HG03103 (cell line): ENCODE results near the gene ZBTB20.

ENCODE experiments used
- ATAC-seq: cut with Tn5 transposase; IDR thresholded peaks from one replicate; pipeline ENCODE4 v1.9.1; 2021; ENCODE audit warnings: low read depth; ENCODE audit not compliant: unreplicated experiment

The ZBTB20 gene

DNA sequence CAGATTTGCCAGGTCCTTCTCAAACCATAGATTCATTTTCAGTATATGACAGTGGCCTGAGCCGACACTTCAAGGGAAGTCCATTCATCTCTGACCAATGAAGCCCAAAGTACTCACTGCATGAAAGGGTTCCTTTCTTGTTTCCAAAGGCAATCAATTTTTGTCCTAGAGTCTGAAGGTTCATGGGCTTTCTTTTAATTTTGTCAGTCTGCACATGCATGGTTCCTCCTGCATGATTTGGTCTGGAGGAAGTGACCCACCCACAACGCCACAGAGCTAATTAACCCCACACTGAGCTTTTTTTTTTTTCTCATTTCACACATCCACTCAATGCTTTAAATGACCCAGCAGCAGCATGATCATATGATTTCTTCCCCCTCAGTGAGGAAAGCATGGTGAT lies 636.9 kb downstream of the ZBTB20 start:
- ATAC-seq, result no peak

DNA sequence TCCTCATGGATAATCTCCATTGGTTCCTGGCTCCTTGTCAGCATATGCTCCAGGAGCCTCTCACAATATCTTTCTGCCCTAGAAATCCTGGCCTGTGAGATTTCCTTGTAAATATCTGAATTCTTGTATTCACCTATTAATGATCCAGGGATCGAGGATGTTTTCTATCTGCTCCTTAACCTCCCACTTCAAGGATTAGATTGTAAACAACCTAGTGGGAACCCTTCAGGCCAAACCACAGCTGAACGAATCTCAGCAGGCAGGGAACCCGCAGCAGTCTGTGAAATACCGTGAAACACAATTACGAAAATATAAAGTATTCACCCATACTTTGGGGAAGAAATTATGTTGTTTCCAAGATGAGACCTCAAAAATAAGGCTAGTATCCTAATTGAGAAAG lies 637.3 kb downstream of the ZBTB20 start:
- no peak for ATAC-seq

DNA sequence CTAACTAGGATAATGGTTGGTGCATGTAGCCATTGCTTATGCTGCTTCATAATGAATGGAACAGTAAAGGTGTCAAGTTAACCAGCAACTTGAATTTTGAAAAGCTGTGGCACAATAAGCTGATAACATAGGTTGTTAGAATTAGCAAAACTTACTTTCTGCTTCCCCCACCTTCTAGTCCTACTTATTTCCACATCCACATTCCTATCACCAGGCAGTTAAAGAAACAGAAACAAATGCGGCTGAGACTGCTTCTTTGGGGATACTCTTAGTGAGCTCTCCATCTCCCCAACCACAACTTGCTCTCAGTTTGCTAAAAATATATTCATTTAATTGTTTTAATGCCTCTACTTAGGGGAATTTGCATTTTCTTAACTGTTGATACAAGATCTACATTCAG lies 638.1 kb downstream of the ZBTB20 start:
- ATAC-seq, result no peak

DNA sequence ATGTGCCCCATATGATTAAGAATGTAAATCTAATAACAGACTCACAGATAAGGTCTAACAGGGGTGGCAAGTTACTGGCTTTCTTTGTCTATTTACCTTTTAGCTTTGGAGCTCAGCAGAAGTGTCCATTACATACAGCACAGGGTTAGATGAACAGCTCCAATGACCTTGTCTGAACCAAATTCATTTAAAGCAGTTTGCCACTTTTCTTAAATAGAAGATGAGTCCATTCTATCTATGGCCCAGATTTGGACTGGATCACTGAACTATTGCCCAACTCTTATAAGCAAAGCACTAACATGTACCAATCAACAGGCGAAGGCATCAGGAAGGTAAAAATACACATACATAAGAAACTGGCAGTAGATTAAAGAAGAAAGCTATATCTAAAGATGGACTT lies 638.9 kb downstream of the ZBTB20 start:
- ATAC-seq, result no peak

DNA sequence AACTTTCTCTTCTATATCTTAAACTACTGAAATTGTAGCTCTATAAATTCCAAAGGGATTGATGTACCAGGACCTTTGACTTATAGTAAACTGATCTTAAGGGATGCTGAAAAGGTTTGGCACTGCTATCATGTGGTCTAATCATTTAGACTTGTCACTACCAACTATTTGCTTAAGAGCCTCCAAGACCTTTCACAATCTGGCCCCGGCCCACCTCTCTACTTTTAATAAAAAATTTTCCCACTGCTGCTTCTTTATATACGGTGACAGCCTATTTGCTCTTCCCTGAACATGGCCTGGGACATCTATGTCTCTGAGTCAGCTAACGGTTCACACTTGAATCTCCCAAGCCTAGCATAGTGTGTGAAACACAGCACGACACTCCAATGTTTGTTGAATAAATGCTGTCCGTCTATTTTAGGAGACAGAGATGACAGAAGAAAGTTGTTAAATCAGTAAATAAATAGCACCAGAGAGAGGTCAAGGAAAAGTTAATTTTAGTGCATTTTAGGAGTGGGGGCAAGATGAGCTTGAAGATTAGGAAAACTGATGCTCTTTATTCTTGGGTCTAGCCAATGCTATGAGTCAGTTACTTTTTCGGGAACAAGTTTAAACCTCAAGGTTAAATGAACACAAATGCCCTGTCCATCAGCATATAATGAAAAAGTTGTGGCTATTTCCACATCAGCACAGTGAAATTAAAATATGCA lies 640.3 kb downstream of the ZBTB20 start:
- no peak for ATAC-seq

DNA sequence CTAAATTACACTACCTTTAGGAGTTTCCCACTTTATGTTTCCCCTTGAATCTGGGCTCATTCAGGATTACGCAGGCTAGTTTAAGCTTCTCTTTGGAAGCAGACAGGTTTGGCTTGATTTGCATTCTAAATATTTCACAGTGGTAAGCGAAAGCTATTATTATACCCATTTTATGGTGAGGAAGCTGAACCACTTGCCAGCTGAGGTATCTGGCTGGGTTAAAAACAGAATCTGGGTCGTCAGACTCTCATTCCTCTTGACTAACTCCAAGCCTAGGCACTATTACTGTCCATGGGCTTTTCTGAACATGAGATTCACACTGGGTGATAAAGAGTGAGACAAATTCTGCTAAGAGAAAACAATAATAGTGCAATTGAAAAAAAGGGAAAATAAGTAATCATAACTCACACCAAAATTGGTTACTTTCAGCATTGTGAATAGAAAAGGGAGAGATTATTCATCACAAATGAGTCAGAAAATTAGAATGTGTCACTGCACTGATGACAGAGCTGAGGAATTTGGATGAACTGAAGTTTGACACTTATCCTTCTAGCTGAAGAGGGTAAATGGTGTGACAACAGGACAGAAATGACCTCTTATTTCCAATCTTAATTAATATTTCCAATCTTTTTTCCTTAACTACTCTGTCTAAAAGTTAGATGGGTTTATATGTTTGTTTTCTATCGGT lies 642.0 kb downstream of the ZBTB20 start:
- ATAC-seq, result no peak

DNA sequence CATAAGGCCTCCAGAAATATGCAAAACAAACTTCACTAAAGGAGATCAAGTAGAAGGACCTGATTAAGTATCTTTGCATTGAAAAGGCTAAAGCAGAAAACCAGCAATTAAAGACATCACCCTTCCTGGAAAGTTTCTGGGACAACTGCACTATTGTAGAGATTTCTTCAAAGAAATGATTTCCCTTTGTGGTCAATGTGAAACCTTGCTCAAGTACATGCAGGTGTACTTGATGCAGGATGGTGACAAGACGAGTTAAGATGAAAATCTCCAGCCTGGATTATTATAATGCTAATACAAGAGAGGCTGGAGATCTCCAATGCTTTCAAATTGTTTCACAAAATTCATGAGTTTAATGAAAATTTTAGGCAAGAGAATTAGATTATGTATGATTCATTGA lies 644.9 kb downstream of the ZBTB20 start:
- no peak for ATAC-seq

DNA sequence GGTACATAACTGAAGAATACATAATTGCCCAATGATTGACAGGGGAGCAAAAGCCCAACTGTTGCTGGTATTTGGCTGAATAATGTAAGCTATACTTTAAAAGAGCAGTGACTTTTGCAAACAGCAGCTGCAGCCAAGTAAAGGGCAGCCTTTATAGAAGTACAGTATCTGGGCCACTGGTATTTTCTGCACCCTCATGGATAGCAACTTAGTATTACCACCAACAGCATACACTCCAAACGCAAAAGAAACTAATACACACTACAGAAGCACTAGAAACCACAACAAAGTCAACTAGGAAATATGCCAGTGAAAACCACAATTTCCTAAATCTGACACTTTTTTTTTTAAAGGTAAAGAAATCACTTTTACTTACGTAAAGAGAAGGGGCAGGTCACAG lies 647.1 kb downstream of the ZBTB20 start:
- peak; percentile 64 for ATAC-seq

DNA sequence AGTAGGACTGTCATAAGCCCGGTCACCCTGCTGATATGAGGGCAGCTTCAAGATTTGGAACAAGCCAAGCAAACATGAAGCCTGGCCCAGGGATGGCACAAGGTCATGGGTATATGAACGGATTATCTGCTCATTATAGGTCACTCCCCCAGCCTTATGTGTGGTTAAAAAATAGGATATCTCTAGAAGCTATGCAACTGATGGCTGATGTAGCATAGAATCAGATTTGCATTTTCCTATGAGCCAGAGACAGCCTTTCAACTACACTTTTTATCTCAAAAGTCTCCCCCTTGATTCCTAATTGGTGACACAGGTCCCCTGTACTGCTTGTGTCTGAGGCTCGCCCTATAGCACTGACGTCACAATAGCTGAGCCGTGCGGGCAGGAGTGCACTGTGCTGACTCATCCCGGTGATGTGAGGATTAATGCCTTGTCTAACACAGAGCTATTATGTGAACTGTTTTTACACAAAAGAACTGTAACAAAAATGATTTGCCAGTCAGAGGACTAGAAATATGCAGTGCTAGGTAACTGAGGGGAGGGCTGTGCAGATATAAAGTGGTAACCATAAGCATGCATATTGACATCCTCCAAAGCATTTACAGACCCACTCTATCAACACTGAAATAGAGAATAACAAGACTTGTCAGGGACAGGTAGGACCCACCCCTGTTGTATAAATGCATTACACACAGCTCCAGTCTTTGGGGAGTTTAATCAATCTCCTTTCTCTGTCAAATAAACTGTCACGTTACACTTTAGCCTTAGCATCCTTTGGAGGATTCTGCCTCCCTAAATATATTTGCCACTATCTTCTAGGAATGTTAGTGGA lies 648.3 kb downstream of the ZBTB20 start:
- ATAC-seq, result no peak

DNA sequence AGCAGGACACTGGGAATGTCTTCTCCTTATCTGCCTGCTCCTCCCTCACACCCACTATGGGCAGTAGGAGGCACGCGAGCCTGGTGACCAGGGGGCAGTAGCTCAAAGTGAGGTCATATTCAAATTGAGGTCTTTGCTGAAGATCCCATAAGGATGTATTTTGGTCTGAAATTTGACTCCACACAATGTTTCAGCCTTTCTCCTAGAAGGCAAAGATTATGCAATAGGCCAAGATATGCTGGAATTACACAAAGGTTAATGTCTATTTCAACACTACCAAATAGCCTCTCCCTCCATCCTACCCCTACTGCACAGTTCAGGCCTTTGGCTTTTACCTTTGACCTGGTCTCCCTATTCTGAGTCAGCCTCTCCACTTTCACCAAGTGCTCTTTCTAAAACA lies 650.2 kb downstream of the ZBTB20 start:
- ATAC-seq, result no peak

DNA sequence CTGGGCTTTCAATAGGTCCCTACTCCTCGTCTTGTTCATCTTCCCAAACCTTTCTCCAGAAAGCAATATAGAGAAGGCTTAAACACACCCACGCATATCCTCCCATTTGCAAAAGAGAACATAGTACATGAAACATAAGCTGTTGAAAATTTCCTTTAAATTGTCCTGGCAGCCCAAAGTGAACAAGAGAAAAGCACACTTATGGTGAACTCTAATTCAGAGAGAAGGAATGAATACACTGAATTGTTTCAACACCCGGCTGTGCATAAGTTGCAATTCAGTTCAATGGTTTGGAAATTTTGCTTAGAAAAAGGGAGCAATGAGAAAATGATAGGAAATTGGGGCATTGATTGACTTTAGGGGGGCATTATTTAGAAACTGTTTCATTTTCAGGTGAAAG lies 650.6 kb downstream of the ZBTB20 start:
- no peak for ATAC-seq

DNA sequence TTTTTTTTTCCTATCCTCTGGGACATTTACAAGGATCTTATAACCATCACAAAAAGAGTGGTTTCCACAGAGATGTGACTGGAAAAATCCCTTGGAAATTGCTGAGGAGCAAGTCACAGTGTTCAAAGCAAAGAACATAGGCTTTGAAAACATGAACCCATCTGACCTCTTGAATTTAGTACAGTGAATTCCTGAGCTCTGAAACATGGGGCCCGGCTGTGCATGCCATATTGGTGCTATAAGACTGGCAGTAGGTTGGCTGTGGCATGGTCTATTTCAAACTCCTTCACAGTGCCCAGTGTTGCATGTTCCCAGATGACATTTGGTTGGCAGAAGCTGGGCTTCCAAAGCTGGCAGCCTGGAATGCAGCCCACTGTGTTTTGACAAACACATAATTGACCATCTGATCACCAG lies 651.1 kb downstream of the ZBTB20 start:
- no peak for ATAC-seq

DNA sequence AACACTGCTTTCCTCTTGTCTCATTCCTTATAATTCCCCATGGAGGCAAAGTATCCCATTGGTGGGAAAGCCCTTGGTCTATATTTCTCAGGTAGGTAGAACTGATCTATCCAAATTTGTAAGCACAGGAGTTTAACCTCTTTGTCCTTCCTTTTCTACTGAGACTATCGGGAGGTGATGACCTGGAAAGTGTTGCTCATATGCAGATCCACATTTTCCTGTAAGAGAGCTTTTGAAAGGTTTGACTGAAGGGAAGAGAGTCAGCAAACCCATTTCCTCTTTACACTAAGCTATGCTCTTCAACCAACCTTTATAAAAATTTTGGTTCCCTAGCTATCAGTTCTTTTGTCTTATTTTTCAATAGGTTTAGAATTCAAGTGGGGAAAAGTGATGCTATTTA lies 652.6 kb downstream of the ZBTB20 start:
- no peak for ATAC-seq

DNA sequence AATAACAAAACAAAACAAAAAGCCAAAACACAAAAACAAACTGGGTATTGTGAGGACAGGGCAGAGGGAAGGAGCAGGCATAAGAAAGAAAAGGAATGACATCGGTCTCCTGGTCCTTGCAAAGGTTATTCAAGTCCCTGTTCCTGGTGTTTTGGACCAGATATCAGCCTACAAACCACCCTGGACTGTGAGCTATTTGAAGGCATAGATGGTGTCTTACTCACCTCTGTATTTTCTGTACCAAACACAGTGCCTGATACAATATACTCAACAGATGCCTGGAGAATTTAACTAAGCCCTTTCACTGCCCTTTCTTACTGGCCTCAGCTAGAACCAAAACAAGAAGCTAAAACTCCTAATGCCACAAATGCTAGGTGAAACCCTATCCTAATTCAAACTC lies 656.3 kb downstream of the ZBTB20 start:
- no peak for ATAC-seq

DNA sequence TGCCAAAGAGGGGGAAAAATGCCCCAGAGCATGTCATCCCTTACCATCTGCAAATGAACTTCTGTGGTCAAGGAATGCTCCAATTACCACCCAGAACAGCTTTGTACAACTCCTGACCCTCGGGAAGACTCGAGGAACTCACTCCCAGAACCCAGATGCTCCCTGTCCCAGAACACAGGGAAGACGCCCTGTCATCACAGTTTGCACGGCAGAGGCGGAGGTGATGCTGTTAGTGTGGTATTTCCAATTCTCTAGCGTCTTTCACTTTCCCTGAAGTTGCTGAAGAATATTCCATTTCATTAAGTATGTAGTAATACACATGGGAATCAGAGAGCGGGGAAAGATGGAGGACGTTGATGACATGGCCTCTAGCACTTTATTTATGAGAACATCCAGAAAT lies 659.6 kb downstream of the ZBTB20 start:
- no peak for ATAC-seq

DNA sequence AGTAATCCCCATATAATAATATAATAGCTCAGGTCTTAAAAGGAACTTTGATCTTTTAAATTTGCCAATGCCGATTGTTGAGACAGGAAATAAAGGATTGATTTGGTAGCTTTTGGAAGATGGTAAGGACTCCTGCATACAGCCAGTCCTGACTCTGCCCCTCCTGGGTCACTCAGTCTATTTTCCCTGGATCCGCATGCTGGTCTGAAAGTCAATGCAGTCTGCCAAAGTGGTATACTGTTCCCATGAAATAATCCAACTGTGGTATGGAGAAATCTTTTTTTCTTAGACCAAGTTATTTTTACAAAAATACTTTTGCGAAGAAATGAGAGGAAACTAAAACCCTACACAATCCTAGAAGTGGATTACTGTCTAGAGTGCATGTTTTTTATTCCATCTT lies 662.2 kb downstream of the ZBTB20 start:
- ATAC-seq, result no peak

DNA sequence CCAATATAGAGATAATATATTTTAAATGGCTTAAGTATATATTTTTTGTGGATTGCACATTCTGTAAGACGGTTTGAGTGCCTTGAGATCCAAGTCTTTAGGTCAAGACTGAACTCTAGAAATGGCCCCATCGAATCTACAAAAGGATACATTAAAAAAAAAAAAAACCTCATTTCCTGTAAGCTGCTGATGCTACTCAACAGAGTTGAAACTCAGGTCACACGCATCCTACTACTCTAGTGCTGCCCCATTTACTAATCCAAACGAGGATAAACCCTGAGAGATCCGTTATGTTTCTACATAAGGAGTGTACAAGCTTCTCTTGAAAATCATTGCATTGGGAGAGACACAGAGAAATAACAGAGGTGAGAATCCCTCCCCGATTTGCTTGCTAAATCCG lies 666.0 kb downstream of the ZBTB20 start:
- ATAC-seq, result no peak

DNA sequence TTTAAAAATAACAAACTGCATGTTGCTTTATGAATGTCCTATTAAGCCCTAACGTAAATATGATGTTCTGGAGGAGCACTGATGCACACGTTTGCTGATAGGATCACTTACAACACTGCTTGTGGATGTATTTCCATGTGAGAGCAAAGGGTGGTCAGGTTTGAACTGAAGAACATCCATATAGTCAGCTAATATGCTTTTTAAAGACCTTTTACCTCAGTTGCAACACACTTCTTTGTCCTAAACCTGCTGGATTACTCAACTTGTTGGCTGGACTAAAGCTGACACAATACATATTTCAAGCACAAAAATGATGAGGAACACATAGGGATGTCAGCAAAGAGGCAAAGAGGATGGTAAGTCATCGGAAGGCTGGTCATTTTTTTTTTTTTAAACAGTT lies 666.6 kb downstream of the ZBTB20 start:
- ATAC-seq, result no peak

DNA sequence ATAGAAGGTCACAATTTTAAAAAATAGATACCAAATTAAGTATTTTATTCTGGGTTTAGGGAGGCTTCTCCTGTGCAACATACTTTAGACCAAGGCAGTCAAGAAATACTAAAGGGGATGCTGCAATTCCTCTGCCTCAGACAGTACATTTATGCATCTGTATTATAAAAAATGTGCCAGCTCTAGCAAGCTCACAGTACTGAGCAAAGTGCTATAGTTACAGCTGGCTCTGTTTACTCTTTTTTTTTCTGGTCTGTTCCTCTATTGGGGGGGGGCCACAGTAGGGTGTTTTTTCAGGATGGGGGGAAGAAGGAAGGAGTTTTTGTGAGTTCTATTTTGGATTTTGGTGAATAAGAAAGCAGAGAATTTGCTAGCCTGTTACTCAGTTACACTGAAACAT lies 668.3 kb downstream of the ZBTB20 start:
- no peak for ATAC-seq

DNA sequence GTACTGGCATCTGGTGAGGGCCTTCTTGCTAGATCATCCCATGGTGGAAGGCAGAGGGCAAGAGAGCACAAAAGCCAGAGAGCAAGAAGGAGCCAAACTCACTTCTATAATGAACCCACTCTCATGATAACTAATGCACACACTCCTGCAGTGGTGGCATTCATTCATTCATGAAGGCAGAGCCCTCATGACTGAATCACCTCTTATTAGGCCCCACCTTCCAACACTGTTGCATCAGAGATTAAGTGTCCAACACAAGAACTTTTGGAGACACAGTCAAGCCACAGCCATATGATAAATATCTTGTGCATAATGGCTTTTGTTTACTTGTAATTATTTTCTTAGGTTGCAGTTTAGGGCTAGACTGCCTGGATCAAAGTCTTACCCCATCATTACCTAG lies 670.6 kb downstream of the ZBTB20 start:
- no peak for ATAC-seq

DNA sequence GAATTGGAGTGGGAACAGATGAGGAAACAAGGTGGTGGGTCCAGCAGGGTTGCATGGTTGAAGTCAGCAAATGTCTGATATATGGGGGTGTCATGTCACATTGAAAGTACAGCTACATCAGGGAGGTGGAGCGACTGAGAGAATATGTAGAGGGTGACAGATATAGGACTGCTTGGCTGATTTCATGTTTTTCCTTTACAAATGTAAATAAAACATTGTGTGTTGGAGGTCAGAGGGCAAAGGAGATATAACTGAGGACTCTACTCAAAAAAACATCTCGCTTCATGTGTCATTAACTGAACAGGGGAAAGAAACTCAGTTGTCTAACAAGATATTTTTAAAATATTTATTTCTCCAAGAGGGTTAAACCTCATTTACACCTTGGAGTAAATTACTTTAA lies 675.6 kb downstream of the ZBTB20 start:
- no peak for ATAC-seq

DNA sequence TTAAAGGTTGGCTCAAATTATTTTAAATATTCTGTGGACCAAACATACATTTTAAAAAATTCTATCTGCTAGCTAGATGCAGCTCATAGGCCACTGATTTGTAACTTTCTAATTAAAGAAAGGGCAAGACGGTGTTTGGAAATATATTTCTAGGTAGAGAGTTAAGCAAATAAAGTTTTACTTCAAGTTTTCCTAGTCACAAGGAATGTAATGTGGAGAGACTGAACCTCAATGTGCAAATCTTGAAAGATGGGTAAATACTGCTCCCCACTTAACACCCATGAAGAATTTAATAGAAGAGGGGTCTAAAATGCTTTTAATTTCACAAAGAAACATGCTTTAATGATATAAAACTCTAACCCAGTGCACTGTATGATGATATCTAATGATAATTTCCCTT lies 678.0 kb downstream of the ZBTB20 start:
- no peak for ATAC-seq
